ENCODE measurements around the gene CRYBG1.

The CRYBG1 gene

DNA sequence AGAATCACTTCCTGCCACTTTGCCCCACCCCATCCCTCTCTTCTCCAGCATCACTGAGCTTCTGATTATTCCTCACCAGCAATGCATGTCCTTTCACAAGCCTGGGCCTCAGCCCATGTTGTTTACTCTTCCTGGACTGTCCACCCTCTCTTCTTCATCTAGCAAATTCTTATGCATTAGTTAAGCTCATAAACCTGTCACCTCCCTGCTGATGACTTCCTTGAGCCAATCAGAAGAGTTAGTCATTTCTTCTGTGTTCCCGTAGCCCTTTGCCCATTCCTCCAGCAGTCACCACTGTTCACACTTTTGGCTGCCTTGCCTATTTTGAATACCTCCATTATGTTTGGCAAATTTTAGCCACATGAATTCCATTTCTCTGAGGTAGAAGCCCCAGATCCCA lies 4.1 kb upstream of the CRYBG1 start:
- ATAC-seq (no peak), DNase-seq (no peak)
- Mint-ChIP-seq H3K9me3 (no peaks in the 10 kb centered on the region), H3K27me3 (peaks cover 74% of the 10 kb centered on the region), H3K4me3 (no peak overlapping the region), H3K27ac (no peak overlapping the region), H3K4me1 (peaks cover 11% of the 10 kb centered on the region), H3K36me3 (ENCODE audit: low read depth) (no peaks in the 10 kb centered on the region)

- H3K27me3 Mint-ChIP-seq = peaks cover 62% of the 10 kb centered on the region
- no peaks in the 10 kb centered on the region for H3K9me3 Mint-ChIP-seq
- H3K4me1 Mint-ChIP-seq = peaks cover 12% of the 10 kb centered on the region
- DNase-seq (no peak), ATAC-seq (peak; percentile 27)
- H3K27ac Mint-ChIP-seq = no peak overlapping the region
- peak overlapping the region; percentile 52 for H3K4me3 Mint-ChIP-seq
- H3K36me3 Mint-ChIP-seq (ENCODE audit: low read depth) = no peaks in the 10 kb centered on the region
Observed at GRCh38 chr6:106359959-106360409, 533 bp upstream of the CRYBG1 start.

GRCh38 chr6:106360989-106361430 lies 493 bp downstream of the CRYBG1 start:
- H3K27me3 Mint-ChIP-seq = peaks cover 54% of the 10 kb centered on the region
- DNase-seq = peak; percentile 47

GRCh38 chr6:106363401-106364138 lies 3.1 kb downstream of the CRYBG1 start:
- DNase-seq = no peak

More at GRCh38 chr6:106360989-106361430, 493 bp downstream of the CRYBG1 start:
- ATAC-seq = peak; percentile 42
- Mint-ChIP-seq H3K4me3 (peak overlapping the region; percentile 74), H3K27ac (no peak overlapping the region), H3K9me3 (no peaks in the 10 kb centered on the region), H3K36me3 (ENCODE audit: low read depth) (no peaks in the 10 kb centered on the region), H3K4me1 (peaks cover 12% of the 10 kb centered on the region)

DNA sequence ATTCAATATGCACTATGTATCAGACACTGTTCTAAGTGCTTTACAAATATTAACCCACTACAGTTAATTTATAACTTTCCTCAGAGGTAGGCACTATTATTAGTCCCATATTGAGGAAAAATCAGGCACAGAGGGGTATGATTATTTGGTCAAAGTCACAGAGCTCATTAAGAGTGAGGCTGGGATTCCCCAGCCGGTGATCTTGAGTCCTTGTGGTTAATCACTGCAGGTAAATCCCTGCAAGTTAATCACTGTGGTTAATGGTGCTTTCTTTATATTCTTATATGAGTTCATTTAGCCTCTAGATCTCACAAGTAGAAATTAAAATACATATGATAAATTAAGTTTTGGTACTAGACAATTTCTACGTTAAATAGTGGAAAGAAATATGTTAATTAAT lies 9.2 kb downstream of the CRYBG1 start:
- H3K4me1 Mint-ChIP-seq = peaks cover 19% of the 10 kb centered on the region
- ATAC-seq = no peak
- no peaks in the 10 kb centered on the region for H3K36me3 Mint-ChIP-seq (ENCODE audit: low read depth)
- no peaks in the 10 kb centered on the region for H3K9me3 Mint-ChIP-seq
- no peak overlapping the region for H3K4me3 Mint-ChIP-seq
- no peak for DNase-seq
- no peak overlapping the region for H3K27ac Mint-ChIP-seq
- peaks cover 13% of the 10 kb centered on the region for H3K27me3 Mint-ChIP-seq

More at GRCh38 chr6:106363401-106364138, 3.1 kb downstream of the CRYBG1 start:
- Mint-ChIP-seq H3K4me3 (no peak overlapping the region), H3K4me1 (peaks cover 12% of the 10 kb centered on the region), H3K27me3 (peaks cover 42% of the 10 kb centered on the region), H3K9me3 (no peaks in the 10 kb centered on the region), H3K27ac (no peak overlapping the region), H3K36me3 (ENCODE audit: low read depth) (no peaks in the 10 kb centered on the region)
- no peak for ATAC-seq

DNA sequence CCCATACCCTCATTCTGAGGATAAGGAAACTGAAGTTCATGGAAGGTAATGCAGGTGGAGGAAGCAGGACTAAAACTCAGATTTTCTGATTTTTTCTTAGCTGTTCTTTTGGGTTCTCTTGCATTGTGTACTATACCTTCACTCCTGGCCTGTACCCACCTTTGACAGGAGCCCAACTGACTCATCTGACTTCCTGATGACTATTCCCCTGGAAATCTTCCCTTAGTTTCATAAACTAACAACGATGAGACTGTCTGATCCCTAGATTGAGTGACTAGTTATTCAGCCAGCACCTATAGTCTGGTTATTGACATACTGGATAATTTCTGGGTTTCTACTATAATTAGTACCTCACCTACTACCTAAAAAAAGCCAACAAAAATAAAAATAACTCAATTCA lies 10.1 kb downstream of the CRYBG1 start:
- H3K27me3 Mint-ChIP-seq = peaks cover 16% of the 10 kb centered on the region
- H3K27ac Mint-ChIP-seq = no peak overlapping the region
- ATAC-seq = no peak
- no peak overlapping the region for H3K4me3 Mint-ChIP-seq
- no peaks in the 10 kb centered on the region for H3K9me3 Mint-ChIP-seq
- H3K4me1 Mint-ChIP-seq = peaks cover 19% of the 10 kb centered on the region
- H3K36me3 Mint-ChIP-seq (ENCODE audit: low read depth) = no peaks in the 10 kb centered on the region
- DNase-seq = no peak

DNA sequence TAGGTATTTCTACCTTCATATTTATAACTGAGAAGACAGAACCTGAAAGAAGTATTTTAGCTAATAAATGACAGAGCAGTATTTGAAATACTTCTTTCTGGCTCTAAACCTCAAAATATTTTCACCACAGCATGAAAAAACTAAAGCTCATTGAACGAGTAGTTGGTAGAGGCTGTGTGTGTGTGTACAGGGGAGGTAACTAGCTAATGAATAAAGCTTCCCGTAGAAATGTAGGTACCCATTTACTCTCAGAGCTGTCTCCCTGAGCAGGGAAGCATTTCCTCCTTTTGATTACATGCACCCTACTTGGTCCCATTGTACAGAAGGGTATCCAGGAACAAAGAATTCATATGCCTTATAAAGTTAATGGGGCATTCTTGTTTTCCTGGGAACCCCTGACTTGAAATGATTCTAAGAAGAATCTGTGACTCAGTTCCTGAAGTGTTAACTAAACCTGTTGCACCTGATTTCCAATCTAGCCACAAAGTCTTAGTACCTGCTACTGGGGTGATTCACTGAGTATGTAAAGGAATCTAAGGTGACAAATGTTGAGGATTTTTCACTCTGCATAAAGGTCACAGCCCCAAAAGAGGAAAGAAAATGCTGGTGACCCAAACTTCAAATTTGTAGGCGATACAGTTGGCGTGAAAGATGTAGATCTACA lies 12.5 kb downstream of the CRYBG1 start:
- peak overlapping the region; percentile 33 for H3K4me3 Mint-ChIP-seq
- peaks cover 23% of the 10 kb centered on the region for H3K4me1 Mint-ChIP-seq
- H3K9me3 Mint-ChIP-seq = no peaks in the 10 kb centered on the region
- ATAC-seq (peak; percentile 85), DNase-seq (no peak)
- peak overlapping the region; percentile 81 for H3K27ac Mint-ChIP-seq
- H3K27me3 Mint-ChIP-seq = peaks cover 13% of the 10 kb centered on the region
- no peaks in the 10 kb centered on the region for H3K36me3 Mint-ChIP-seq (ENCODE audit: low read depth)

- no peaks in the 10 kb centered on the region for H3K36me3 Mint-ChIP-seq (ENCODE audit: low read depth)
- H3K4me1 Mint-ChIP-seq = peaks cover 23% of the 10 kb centered on the region
- DNase-seq (no peak), ATAC-seq (peak; percentile 74)
- H3K9me3 Mint-ChIP-seq = no peaks in the 10 kb centered on the region
- H3K27me3 Mint-ChIP-seq = peaks cover 15% of the 10 kb centered on the region
- H3K27ac Mint-ChIP-seq = peak overlapping the region; percentile 81
- H3K4me3 Mint-ChIP-seq = peak overlapping the region; percentile 33
Observed at GRCh38 chr6:106373502-106374239, 13.2 kb downstream of the CRYBG1 start.

- Mint-ChIP-seq H3K4me3 (no peak overlapping the region), H3K27ac (no peak overlapping the region), H3K9me3 (no peaks in the 10 kb centered on the region), H3K36me3 (ENCODE audit: low read depth) (no peaks in the 10 kb centered on the region), H3K27me3 (peaks cover 15% of the 10 kb centered on the region), H3K4me1 (peaks cover 23% of the 10 kb centered on the region)
- no peak for ATAC-seq
- no peak for DNase-seq
Observed at GRCh38 chr6:106377061-106377540, 16.6 kb downstream of the CRYBG1 start.

- H3K36me3 Mint-ChIP-seq (ENCODE audit: low read depth) = no peaks in the 10 kb centered on the region
- H3K27ac Mint-ChIP-seq = no peak overlapping the region
- no peak for DNase-seq
- H3K4me3 Mint-ChIP-seq = no peak overlapping the region
- H3K27me3 Mint-ChIP-seq = peaks cover 15% of the 10 kb centered on the region
- ATAC-seq = no peak
- H3K4me1 Mint-ChIP-seq = peaks cover 5% of the 10 kb centered on the region
- no peaks in the 10 kb centered on the region for H3K9me3 Mint-ChIP-seq
Observed at GRCh38 chr6:106379951-106380350, 19.4 kb downstream of the CRYBG1 start.

GRCh38 chr6:106380407-106380806 lies 19.9 kb downstream of the CRYBG1 start:
- Mint-ChIP-seq H3K27ac (no peak overlapping the region), H3K36me3 (ENCODE audit: low read depth) (no peaks in the 10 kb centered on the region), H3K9me3 (no peaks in the 10 kb centered on the region), H3K4me1 (peaks cover 5% of the 10 kb centered on the region), H3K27me3 (peaks cover 14% of the 10 kb centered on the region), H3K4me3 (no peak overlapping the region)
- DNase-seq (no peak), ATAC-seq (no peak)

GRCh38 chr6:106381223-106381622 lies 20.7 kb downstream of the CRYBG1 start:
- Mint-ChIP-seq H3K36me3 (ENCODE audit: low read depth) (no peaks in the 10 kb centered on the region), H3K4me3 (no peak overlapping the region), H3K27me3 (peaks cover 12% of the 10 kb centered on the region), H3K4me1 (peaks cover 5% of the 10 kb centered on the region), H3K9me3 (no peaks in the 10 kb centered on the region), H3K27ac (no peak overlapping the region)
- ATAC-seq = no peak
- no peak for DNase-seq

GRCh38 chr6:106381881-106382280 lies 21.4 kb downstream of the CRYBG1 start:
- ATAC-seq (no peak), DNase-seq (no peak)
- peaks cover 5% of the 10 kb centered on the region for H3K4me1 Mint-ChIP-seq
- no peaks in the 10 kb centered on the region for H3K36me3 Mint-ChIP-seq (ENCODE audit: low read depth)
- H3K27me3 Mint-ChIP-seq = peaks cover 10% of the 10 kb centered on the region
- H3K4me3 Mint-ChIP-seq = no peak overlapping the region
- no peaks in the 10 kb centered on the region for H3K9me3 Mint-ChIP-seq
- no peak overlapping the region for H3K27ac Mint-ChIP-seq

DNA sequence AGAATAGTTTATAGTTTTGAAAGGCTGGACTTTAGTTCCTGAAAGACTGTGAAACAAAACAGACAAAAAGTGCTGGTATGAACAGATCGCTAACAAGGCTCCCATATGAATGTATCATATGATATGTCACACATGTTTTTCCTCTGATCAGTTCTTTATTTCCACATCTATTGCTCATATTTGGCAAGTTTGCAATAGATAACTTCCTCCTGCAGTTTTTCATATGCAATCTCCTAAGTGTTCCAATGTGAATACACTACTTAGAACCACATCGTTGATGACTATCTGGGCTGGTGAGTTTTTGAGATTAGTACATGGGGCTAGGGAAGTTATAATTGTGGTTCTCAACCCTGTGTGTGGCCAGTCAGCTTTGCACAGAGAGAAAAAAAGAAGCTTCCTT lies 23.1 kb downstream of the CRYBG1 start:
- Mint-ChIP-seq H3K4me1 (peaks cover 2% of the 10 kb centered on the region), H3K27me3 (no peaks in the 10 kb centered on the region), H3K27ac (no peak overlapping the region), H3K4me3 (no peak overlapping the region), H3K36me3 (ENCODE audit: low read depth) (no peaks in the 10 kb centered on the region), H3K9me3 (no peaks in the 10 kb centered on the region)
- no peak for ATAC-seq
- DNase-seq = no peak
